HEK293 (cell line): ENCODE measurements around the gene RAB3C.

Experiments used
- CTCF ChIP-seq: fragments of 450-650 bp; formaldehyde crosslinking; IDR thresholded peaks from 2 replicates; pipeline ENCODE4 v1.5.1; 2016; ENCODE audit warnings: missing biosample characterization, missing genetic modification characterization
- REST ChIP-seq: fragments of 450-650 bp; formaldehyde crosslinking; IDR thresholded peaks from 2 replicates; pipeline ENCODE4 v1.5.1; 2016; ENCODE audit warnings: missing biosample characterization, missing genetic modification characterization
- TSHZ1 ChIP-seq: fragments of 450-650 bp; formaldehyde crosslinking; IDR thresholded peaks from 2 replicates; pipeline ENCODE4 v1.5.1; 2016; ENCODE audit warnings: missing biosample characterization, missing genetic modification characterization, borderline replicate concordance
- ZNF274 ChIP-seq, 2 experiments: fragments of 200-500 bp in 1 of 2; fragments of 450-650 bp in 1 of 2; sonication (Bioruptor generic) in 1 of 2; formaldehyde crosslinking in 1 of 2; IDR thresholded peaks; 2 replicates each; pipeline versions ENCODE4 v1.5.1 to v1.6.1; 2014 to 2016; ENCODE audit warnings: borderline replicate concordance in 1 of 2, inconsistent platforms in 1 of 2, low read length in 1 of 2, missing biosample characterization in 1 of 2, missing genetic modification characterization in 1 of 2
- ZNF610 ChIP-seq: fragments of 450-650 bp; formaldehyde crosslinking; IDR thresholded peaks from 2 replicates; pipeline ENCODE4 v1.5.1; 2016; ENCODE audit warnings: missing biosample characterization, missing genetic modification characterization, borderline replicate concordance

GRCh38 chr5:58847041-58847440 is 264.2 kb downstream of the RAB3C start:
- TF ChIP-seq ZNF610 (no peak), CTCF (tag by site-specific recombination) (no peak), ZNF274 (IDR thresholded peaks at IDR 0.05; ENCODE audit: low read length) (no peak), ZNF274 (tag by site-specific recombination; IDR thresholded peaks at IDR 0.05; ENCODE audit: borderline replicate concordance) (no peak), REST (tag by site-specific recombination) (no peak), TSHZ1 (tag by site-specific recombination) (no peak)
